Amygdala (tissue), 56 donors: Measurements from ENCODE around the gene SPC24.
A peak's percentile ranks its signal among the peaks of the same experiment; 100 is the strongest.
"Not testable (repeated sequence)": the region's sequence is repeated elsewhere in the genome, so short reads cannot be mapped to it uniquely, and the experiment has no call there.

Experiments
- DNase-seq, 56 donors: peaks; one replicate each; lab custom pipeline; 2025; lab: John Stamatoyannopoulos, UW

Gene SPC24

GRCh38 chr19:11100049-11100448 lies 55.5 kb downstream of the SPC24 start:
- no peak for DNase-seq

- no peak for DNase-seq
These were observed 56.7 kb downstream of the SPC24 start for GRCh38 chr19:11098861-11099260.

- no peak for DNase-seq
These were observed 57.3 kb downstream of the SPC24 start for GRCh38 chr19:11098327-11098726.

- not testable (repeated sequence) for DNase-seq
These were observed 58.2 kb downstream of the SPC24 start for GRCh38 chr19:11097367-11097766.

- peak in 4 of 56 donors; percentile 3 to 11 (median 4) for DNase-seq
These were observed 59.3 kb downstream of the SPC24 start for GRCh38 chr19:11096210-11096841.
